COLO829 (cell line): ENCODE measurements around the gene DIABLO.
"Not testable (repeated sequence)": the region's sequence is repeated elsewhere in the genome, so short reads cannot be mapped to it uniquely, and the experiment has no call there.

Source experiments
- DNase-seq: peaks from one replicate; pipeline ENCODE4 v3.0.0; 2012; ENCODE audit warnings: low spot score

DIABLO gene

DNA sequence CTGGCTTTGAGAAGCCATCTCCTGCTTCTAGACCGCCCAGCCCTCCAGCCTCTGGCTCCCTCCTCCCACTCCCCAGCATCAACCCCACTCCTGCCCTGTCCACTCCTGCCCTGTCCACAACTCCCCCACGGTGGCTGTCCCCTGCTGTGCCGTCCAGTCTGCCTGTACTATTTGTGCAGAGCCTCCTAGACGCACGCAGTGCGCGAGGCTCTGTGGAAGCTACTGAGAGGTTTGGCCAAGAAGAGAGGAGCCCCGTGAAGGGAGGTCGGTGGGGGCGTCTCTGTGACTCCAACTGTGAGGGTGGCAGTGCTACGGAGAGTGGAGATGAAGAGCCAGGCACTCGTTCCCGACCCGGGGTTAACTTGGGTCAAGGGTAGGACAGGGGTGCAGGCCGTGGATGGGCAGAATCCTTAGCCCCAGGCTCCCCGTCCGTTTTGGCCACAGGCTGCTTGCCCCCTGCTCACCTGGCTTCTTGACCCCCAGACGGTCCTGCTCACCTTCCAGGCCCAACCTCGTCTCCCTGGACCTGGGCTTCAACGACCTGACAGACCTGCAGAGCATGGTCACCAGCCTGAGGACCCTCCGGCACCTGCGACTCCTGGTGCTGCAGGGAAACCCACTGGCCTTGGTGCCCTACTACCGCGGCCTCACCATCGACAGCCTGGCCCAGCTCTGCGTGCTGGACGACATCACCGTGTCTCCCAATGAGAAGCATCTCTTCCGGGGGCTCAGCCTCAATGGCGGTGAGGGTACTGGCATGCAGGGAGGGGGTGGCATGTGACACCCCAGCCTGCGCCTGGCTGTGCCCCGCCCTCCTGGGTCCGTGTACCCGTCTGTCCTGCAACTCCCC, 36.0 kb downstream of the DIABLO start:
- DNase-seq = no peak

DNA sequence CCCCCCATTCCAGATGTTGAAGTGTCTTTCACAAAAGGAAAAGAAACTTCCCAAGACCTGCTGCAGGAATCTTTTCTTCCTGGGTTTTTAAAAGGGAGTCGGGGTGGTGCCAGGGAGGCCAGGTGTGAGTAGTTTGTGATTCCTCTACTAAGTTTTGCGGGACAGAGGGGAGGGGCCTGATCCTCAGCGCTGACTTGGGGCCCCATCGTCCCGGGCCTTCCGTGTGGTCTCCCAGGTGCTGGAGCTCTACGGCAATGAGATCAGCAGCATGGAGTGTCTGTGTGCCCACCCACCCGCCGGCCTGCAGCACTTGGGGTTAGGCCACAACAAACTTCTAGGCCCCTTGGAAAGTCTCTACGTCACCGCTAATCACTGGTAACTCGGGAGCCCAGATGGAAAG, 38.4 kb downstream of the DIABLO start:
- no peak for DNase-seq

DNA sequence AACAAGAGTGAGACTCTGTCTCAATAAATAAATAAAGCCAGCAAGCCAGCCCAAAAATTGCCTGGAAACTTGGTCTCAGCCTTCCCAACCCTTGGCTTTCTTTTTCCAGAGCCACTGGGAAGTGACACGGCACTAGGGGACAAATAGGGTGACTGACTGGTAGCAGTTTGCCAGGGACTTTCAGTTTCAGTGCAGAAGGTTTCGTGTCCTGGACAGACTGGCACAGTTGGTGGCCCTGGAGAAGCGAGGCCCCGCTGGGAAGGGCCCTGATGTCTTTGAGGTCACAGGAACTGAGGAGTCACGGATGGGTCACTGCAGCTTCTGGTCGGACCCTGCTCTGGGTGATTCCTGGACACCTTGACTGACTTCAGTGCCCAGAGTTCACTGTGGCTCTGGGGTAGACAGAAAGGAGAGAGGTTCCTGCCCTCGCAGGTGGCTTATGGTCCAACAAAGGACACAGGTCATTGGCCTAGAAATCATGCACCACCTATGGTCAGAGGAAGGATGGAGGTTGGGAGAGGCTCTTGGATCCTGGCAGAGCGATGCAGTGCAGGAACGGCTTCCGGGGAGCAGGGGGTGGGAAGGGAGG, 40.3 kb downstream of the DIABLO start:
- DNase-seq = no peak

DNA sequence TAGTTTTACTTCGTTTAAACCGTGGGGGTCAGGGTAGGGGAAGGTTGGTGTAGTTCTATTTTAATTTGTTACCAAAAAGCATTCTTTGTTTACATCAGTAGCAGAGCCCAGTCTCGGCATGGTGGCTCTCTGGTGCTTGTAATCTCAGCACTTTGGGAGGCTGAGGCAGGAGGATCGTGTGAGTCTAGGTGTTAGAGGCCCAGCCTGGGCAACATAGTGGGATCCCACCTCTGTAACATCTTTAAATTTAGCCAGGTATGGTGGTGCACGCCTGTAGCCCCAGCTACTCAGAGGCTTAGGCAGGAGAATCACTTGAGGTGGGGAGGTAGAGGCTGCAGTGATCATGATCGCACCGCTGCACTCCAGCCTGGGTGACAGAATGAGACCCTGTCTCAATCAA, 40.8 kb downstream of the DIABLO start:
- DNase-seq = no peak

DNA sequence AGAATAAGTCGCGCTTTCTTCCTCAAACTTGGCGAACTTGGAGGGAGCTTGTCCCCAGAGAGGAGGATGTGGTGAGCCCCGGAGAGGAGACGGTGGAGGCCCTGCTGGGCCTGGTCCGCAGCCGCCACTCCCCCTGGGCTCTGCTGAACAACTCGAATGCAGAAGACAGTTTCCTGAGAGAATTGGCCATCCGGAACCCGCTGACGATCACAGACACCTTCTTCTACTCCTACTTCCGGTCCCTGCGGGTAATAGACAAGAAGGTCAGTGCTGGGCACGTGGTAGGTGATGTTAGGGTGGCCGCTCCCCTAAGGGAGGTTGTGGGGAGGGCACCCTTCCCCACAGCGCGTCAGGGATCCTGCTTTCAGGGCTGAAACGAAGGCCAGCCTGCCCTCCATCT, 41.3 kb downstream of the DIABLO start:
- DNase-seq = no peak

DNA sequence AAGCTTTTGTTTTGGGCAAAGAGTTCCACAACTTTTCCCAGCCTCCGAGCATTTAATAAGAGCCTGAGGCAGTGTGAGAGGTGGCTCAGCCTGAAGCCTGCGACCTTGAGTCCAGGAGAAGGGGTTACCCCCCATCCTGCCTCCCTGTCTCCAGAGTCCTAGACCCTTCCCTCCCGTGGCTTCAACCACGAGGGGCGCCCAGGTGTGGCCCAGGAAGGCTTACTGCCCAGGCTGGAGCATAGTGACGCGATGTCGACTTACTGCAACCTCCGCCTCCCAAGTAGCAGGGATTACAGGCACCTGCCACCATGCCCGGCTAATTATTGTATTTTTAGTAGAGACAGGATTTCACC, 42.3 kb downstream of the DIABLO start:
- no peak for DNase-seq

DNA sequence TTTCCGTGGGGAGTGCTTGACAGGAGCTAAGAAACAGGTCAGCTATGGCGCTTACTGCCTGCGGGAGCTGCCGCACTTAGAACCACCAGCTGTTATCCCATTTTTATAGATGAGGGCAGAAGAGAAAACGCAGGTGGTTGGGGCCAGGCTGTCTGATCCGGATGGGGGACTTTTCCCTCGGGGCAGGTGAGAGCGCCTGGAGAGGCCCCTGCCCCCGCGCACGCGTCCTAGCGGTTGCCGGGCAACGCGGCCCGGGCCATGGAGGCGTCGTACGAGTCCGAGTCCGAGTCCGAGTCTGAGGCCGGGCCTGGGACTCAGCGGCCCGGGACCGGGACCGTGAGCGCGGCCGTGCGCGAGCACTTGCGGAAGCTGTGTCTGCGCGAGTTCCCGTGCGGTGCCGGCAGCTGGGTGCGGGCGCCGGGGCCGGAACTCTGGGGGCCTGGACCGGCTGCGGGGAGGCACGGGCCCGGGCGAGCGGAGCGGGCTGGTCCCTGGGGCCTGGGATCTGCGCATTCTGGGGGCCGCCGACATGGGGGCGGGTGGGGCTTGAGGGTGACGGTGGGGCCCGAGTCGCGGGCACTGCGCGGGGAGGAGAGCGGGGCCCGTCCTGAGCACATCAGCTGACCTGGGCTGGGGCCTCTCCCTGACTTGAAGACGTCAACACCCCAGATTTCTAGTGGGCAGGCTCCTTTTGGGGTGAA, 42.8 kb downstream of the DIABLO start, which contains the start of gene LRRC43:
Gene LRRC43 (plus strand): TSS at position 237 of the 701 bp plus-strand sequence. CDS start 22 bp downstream, at position 259.
- no peak for DNase-seq

DNA sequence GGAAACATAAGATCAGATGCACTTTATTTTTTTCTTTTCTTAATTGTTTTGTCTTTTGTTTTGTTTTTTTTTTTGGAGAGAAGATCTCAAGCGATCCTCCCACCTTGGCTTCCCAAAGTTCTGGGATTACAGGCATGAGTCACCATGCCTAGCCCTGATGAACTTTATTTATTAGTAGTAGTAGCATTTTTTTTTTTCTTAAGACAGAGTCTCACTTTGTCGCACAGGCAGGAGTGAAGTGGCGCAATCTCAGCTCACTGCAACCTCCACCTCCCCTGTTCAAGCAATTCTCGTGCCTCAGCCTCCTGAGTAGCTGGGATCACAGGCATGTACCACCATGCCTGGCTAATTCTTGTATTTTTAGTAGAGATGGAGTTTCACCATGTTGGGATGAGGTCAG, 49.4 kb downstream of the DIABLO start:
- not testable (repeated sequence) for DNase-seq

DNA sequence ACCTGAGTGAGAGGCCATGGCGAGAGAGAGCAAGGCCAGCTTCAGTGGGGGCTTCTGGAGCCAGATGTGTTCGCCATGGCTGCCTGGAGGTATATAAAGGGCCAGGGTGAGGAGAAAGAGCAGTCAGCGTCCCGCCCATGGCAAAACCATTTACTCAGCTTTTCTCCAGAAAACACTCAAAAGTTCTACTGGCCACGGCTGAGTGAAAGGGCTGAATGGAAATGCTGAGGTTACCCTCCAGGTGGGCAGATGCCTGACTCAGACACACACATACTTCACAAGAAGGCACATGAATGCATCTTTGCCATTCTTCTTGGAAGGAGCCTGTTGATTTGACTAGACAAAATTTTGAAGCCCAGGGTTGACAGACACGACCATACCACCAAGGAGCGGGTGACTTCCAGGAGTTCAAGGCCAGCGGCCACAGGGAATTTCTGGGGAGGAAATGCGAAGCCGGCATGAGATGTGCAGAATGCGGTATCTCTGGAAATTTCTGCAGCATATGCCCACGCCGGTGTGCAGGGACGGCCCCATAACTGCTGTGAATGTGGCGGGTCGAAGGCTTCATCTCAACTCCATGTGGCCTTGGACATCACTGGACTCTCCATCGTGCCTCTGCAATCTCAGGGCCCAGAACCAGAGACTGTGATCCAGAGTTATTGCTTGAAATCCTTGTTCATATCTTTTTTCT, 51.6 kb downstream of the DIABLO start, which contains the start of gene IL31:
Gene IL31 (minus strand): TSS at position 67 of the 691 bp plus-strand sequence. CDS start 49 bp downstream, at position 18.
- DNase-seq = no peak

DNA sequence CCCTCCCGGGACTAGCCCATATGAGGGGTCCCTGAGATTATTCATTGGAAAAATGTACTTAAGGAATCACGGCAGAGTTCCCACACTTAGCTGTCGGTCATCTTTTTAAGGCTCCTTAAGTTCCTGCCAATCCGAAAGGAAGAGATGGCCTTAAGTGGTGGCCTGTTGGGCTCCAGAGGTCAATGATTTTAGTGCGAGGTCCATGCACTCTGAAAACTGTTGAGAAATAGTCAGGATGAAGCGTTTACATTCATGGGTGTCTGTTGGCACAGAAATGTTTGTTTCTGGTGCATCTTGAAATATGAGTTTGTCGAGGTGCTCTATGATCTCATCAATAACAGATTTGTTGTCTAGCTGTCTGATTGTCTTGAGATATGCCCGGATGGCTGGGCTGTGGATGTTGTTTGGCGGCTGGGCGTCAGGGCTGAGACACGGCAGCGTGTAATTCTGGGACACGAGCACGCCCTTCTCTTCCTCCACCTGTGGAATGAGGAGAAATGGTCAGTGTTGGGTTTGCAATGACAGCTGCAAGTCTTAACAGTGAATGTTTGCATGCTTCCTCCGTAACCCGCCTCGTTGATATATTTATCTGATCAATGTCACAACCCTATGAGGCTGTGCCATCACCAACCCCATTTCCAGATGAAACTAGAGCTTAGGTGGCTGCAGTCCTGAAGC, 53.5 kb downstream of the DIABLO start:
- DNase-seq = no peak

DNA sequence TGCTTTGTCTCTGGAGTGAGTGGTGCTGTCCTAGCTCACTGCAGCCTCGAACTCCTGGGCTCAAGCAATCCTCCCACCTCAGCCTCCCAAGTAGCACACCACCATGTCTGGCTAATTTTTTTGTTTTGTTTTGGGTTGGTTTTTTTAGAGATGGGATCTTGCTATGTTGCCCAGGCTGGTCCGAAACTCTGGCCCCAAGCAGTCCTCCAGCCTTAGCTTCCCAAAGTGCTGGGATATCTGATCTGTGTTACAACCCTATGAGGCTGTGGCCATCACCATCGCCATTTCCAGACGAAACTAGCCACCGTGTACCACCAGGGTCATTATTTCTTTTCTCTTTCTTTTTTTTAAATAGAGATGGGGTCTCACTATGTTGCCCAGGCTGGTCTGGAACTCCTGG, 54.5 kb downstream of the DIABLO start:
- no peak for DNase-seq

DNA sequence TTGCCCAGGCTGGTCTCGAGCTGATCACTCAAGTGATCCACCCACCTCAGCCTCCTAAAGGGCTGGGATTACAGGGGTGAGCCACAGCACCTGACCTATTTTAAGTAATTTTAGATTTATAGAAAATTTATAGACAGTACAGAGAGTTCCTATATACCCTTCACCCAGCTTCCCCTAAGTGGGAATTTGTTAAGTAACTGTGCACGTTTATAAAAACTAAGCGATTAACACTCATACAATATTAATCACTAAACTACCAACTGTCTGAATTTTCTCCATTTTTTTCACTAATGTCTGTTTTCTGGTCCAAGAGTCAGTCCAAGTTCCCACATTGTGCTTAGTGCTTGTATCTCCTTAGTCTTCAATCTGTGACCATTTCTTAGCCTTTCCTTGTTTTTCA, 57.4 kb downstream of the DIABLO start:
- DNase-seq = no peak

DNA sequence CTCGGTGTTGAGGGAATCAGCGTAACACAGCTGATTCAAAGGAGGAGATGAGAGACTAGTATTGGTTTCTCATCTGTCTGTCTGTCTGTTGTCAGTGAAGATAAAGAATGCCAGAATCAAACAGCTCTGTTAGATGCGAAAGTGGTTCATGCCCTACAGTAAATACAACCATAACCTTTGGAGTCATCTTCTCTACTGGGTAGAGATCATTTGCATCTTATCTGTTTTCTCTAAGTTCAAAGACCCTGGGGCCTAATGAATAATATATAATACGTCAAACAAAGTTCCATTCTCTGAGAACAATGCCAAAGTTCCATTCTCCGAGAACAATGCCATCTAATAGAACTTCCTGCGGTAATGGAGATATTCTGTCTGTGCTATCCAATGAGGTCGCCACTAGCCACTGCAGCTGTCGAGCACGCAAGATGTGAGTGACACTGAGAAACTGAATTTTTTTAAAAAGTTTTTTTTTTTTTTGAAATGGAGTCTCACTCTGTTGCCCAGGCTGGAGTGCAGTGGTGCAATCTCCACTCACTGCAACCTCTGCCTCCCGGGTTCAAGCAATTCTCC, 58.4 kb downstream of the DIABLO start:
- DNase-seq = no peak

DNA sequence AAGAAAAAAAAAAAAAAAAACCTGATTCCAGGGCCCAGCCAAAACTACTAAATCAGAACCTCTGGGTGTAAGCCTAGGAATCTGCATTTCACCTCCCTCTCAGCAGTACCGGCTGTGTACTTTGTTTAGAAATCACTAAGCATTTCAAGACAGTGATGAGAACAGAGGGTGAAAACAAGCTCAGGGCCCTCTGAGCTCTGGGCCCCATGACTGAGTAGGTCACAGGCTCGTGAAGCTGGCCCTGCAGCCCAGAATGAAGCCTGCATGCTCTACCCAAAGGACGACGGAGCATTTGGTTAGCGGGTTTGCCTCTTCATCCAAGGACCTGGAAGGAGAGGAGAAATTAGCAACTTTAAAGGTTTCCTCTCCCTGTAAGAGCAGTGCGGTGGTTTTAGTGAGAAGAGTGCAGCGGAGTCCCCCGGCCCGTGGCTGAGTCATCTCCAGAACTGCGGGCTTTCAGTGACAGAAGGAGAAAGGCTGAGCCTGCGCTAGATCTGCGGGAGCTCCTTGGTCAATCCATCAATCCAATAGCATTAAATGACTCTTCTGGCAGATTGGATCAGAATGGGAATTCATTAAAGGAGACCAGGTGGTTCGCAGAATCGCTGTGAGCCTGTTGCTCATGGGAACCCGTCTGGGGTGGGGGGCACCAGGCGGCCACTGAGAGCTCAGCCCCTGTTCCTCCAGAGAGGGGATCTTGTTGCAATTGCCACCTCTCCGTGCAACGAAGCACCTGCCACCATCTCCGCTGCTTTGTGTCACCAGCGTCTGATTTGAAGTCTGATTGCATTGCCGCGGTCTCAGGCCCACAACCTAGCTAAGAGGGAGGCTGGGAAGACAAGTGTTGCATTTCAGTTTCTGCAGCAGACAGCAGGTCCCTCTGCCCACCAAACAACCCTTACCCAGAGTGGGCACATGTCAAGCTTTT, 59.2 kb downstream of the DIABLO start:
- no peak for DNase-seq

DNA sequence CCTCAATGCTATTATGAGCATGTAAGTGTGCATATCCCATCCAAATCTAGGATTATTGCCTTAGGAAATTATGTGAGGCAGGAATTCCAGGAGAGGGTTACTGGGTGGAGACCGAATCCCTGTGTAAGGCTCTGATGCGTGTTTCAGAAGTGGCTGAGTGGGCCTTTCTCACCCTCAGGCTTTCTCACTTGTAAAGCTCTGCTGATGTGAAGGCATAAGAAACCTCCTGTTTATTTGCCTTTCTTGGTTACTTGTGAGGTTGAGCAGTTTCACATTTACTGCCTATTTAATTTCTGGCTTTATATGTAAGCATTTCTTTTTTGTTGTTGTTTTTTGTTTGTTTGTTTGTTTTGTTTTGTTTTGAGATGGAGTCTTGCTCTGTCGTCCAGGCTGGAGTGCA, 62.9 kb downstream of the DIABLO start:
- DNase-seq = no peak

DNA sequence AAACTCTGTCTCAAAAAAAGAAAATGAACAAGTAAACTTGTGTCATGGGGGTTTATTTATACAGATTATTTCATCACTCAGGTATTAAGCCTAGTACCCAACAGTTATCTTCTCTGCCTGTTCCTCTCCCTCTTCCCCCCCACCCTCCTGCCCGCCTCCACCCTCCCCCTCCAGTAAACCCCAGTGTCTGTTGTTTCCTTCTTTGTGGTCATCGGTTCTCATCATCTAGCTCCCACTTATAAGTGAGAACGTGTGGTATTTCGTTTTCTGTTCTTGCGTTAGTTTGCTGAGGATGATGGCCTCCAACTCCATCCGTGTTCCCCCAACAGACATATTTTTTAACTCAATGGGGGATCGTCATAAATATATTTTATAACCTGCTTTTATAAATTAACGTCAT, 64.2 kb downstream of the DIABLO start:
- no peak for DNase-seq

DNA sequence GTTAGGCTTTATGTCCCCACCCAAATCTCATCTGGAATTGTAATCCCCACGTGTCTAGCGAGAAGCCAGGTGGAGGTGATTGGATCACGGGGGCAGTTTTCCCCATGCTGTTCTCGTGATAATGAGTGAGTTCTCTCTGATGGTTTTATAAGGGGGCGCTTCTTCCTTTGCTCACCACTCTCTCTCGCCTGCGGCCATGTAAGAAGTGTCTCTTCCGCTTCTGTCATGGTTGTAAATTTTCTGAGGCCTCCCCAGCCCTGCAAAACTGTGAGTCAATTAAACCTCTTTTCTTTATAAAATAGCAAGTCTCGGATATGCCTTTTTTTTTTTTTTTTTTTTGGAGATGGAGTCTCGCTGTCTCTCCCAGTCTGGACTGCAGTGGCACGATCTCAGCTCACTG, 65.1 kb downstream of the DIABLO start:
- no peak for DNase-seq

DNA sequence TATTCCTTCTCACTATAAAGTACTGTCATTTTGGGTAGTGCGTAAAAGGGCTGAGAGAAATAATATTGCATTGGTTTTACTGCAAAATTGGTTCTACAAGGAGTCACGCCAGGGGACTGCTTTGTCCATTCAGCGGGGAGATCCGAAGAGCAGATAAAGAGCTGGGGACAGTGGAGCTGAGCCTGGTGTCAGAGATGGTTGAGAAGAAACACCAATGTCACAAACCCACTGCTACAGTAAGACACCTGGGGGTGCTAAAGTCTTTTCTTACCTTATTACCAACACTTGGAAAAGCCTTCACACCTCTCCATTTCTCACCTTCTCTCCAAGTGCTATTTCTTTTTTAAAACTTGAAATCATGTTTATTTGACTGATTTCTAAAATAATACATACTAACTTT, 66.0 kb downstream of the DIABLO start:
- no peak for DNase-seq

DNA sequence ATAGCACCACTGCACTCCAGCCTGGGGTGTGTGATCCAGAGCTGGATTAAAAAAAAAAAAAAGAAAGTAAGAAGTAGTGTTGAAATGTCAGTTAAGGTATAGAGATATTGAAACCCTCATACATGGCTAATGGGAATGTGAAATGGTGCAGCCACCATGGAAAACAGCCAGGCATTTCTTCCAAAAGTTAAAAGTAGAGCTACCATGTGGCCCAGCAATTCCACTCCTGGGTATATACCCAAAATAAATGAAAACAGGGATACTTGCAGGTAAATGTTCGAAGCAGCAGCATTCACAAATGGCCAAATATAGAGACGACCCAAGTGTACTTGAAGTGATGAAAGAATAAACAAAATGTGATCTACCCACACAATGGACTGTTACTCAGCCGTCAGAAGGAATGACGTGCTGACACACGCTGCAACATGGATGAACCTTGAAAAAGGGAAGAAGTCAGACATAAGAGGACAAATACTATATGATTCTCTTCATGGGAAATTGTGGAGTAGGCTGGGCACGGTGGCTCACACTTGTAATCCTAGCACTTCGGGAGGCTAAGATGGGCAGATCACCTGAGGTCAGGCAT, 67.1 kb downstream of the DIABLO start:
- no peak for DNase-seq
